ENCODE measurements around the gene ENTPD6. TPM values are rescaled to one million over a fixed set of nuclear protein-coding genes. Genes with fewer than 3 reads are reported as not detected.

Gene ENTPD6
- total and polyA plus RNA-seq, 2 donors (not counting 1 experiment from before 2014, with no cell fraction given): 64.4 to 79.8 TPM

DNA sequence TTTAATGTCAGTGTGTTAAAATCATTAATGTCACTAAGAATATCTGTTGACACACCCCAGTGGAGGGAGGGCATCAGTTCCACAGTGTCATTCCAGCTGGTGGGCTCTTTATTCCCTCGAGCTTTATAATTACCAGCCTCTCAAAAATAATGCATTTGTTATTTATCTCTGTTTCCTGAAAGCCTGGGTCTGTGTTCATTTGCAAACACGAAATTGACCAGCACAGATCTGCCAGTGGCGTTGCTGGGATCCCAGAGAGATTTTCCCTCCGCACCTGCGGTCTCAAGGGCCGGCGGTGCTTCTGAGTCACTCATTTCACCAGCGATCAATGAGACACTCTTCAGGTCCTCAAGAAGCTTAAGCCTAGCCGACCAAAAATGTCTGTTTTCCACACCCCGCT is 46.7 kb downstream of the ENTPD6 start:
- Mint-ChIP-seq H3K27ac (no peak overlapping the region), H3K27me3 (peaks cover 33% of the 10 kb centered on the region), H3K9me3 (ENCODE audit: insufficient read depth) (peaks cover 6% of the 10 kb centered on the region), H3K4me1 (peaks cover 12% of the 10 kb centered on the region), H3K4me3 (no peak overlapping the region)
- no peak overlapping the region for H3K4me2 ChIP-seq (replicated peaks; ENCODE audit: low read depth, low read length, poor library complexity, severe bottlenecking)
- peaks cover 11% of the 10 kb centered on the region in 2 donors for H3K4me1 ChIP-seq (ENCODE audit: control insufficient read depth in 2 of 2, insufficient read depth in 2 of 2, low read length in 2 of 2)
- ChIA-PET POLR2A (no interaction called here), CTCF (no interaction called here)
- no peaks in the 10 kb centered on the region for H3K36me3 ChIP-seq (replicated peaks in 1 of 2; ENCODE audit: control extremely low read depth in 1 of 2, control insufficient read depth in 1 of 2, extremely low read depth in 1 of 2, insufficient read depth in 2 of 2, low read length in 1 of 2)
- no peak for ATAC-seq (ENCODE audit: low read depth)
- H3K27me3 ChIP-seq (replicated peaks in 1 of 4; ENCODE audit: control extremely low read depth in 1 of 4, control insufficient read depth in 3 of 4, insufficient read depth in 4 of 4, low read length in 3 of 4): peaks cover 0 to 16% (median 3%) of the 10 kb centered on the region in 4 experiments
- intact Hi-C loops (cut with micrococcal nuclease): no loop called here
- H3K4me3 ChIP-seq (ENCODE audit: control extremely low read depth in 1 of 5, extremely low read depth in 1 of 5, insufficient read depth in 1 of 5, low read depth in 2 of 5, low read length in 4 of 5): no peak overlapping the region
- H3K9me3 ChIP-seq (ENCODE audit: control extremely low read depth in 1 of 3, control insufficient read depth in 2 of 3, insufficient read depth in 1 of 3, low read length in 2 of 3): peaks cover 0 to 5% (median 0%) of the 10 kb centered on the region in 3 donors
- H2AFZ ChIP-seq (ENCODE audit: insufficient read depth, low read depth, low read length, poor library complexity, severe bottlenecking): no peak overlapping the region
- 95% methylated on average over 10 of the region's 10 CpGs for WGBS (ENCODE audit: insufficient coverage)
- TF ChIP-seq EZH2 (IDR thresholded peaks at IDR 0.05; ENCODE audit: borderline replicate concordance, insufficient read depth, low read depth, low read length, poor library complexity, severe bottlenecking): no peak
- TF ChIP-seq, protein P1, sequence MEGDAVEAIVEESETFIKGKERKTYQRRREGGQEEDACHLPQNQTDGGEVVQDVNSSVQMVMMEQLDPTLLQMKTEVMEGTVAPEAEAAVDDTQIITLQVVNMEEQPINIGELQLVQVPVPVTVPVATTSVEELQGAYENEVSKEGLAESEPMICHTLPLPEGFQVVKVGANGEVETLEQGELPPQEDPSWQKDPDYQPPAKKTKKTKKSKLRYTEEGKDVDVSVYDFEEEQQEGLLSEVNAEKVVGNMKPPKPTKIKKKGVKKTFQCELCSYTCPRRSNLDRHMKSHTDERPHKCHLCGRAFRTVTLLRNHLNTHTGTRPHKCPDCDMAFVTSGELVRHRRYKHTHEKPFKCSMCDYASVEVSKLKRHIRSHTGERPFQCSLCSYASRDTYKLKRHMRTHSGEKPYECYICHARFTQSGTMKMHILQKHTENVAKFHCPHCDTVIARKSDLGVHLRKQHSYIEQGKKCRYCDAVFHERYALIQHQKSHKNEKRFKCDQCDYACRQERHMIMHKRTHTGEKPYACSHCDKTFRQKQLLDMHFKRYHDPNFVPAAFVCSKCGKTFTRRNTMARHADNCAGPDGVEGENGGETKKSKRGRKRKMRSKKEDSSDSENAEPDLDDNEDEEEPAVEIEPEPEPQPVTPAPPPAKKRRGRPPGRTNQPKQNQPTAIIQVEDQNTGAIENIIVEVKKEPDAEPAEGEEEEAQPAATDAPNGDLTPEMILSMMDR (IDR thresholded peaks at IDR 0.05): no peak
- no peaks in the 10 kb centered on the region for H4K20me1 ChIP-seq (ENCODE audit: control insufficient read depth, insufficient read depth, low read length, poor library complexity, severe bottlenecking)
- H3K27ac ChIP-seq (ENCODE audit: low read length in 2 of 2): no peak overlapping the region
- no peak overlapping the region for H3K9ac ChIP-seq (ENCODE audit: low read length)
- peaks cover 5% of the 10 kb centered on the region for H3K79me2 ChIP-seq (ENCODE audit: control insufficient read depth, insufficient read depth, low read length)
- no peak for DNase-seq

DNA sequence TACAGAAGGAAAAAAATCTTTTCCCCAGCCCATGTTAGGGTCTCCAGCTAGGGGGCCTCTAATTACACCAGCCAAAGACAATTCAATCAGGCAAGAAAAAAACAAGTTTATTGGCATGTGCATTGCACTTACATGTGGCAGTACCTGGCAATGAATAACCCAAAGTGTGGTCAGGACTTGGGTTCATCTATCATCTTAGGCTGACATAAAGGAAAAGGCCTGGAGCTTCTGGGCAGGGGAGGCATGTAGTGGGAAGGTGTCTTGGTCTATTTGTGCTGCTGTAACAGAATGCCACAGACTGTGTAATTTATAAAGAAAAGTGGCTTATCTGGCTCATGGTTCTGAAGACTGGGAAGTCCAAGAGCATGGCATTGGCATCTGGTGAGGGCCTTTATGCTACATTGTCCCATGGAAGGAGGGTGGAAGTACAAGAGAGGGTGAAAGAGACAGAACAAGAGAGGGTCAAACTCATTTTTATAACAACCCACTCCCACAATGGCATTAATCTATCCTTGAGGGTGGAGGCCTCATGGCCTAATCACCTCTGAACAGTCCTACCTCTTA is 48.0 kb downstream of the ENTPD6 start:
- POLR2A ChIA-PET: no interaction called here
- DNase-seq (no peak), ATAC-seq (ENCODE audit: low read depth) (no peak)
- Mint-ChIP-seq H3K27me3 (peaks cover 26% of the 10 kb centered on the region), H3K4me1 (peaks cover 17% of the 10 kb centered on the region), H3K27ac (no peak overlapping the region), H3K9me3 (ENCODE audit: insufficient read depth) (peaks cover 6% of the 10 kb centered on the region), H3K4me3 (no peak overlapping the region)
- H3K4me3 ChIP-seq (ENCODE audit: control extremely low read depth in 1 of 5, extremely low read depth in 1 of 5, insufficient read depth in 1 of 5, low read depth in 2 of 5, low read length in 4 of 5): no peak overlapping the region
- peaks cover 0 to 11% (median 3%) of the 10 kb centered on the region in 4 experiments for H3K27me3 ChIP-seq (replicated peaks in 1 of 4; ENCODE audit: control extremely low read depth in 1 of 4, control insufficient read depth in 3 of 4, insufficient read depth in 4 of 4, low read length in 3 of 4)
- H3K4me2 ChIP-seq (replicated peaks; ENCODE audit: low read depth, low read length, poor library complexity, severe bottlenecking): no peak overlapping the region
- no peaks in the 10 kb centered on the region for H3K36me3 ChIP-seq (replicated peaks in 1 of 2; ENCODE audit: control extremely low read depth in 1 of 2, control insufficient read depth in 1 of 2, extremely low read depth in 1 of 2, insufficient read depth in 2 of 2, low read length in 1 of 2)
- intact Hi-C loops (cut with micrococcal nuclease): no loop called here
- TF ChIP-seq, protein P1 (IDR thresholded peaks at IDR 0.05): no peak
- TF ChIP-seq EZH2 (IDR thresholded peaks at IDR 0.05; ENCODE audit: borderline replicate concordance, insufficient read depth, low read depth, low read length, poor library complexity, severe bottlenecking): no peak
- peaks cover 0 to 5% (median 0%) of the 10 kb centered on the region in 3 donors for H3K9me3 ChIP-seq (ENCODE audit: control extremely low read depth in 1 of 3, control insufficient read depth in 2 of 3, insufficient read depth in 1 of 3, low read length in 2 of 3)
- CTCF ChIA-PET: no interaction called here
- no peak overlapping the region for H3K9ac ChIP-seq (ENCODE audit: low read length)
- H2AFZ ChIP-seq (ENCODE audit: insufficient read depth, low read depth, low read length, poor library complexity, severe bottlenecking): no peak overlapping the region
- peaks cover 12 to 14% of the 10 kb centered on the region in 2 donors for H3K4me1 ChIP-seq (ENCODE audit: control insufficient read depth in 2 of 2, insufficient read depth in 2 of 2, low read length in 2 of 2)
- H3K79me2 ChIP-seq (ENCODE audit: control insufficient read depth, insufficient read depth, low read length): peaks cover 15% of the 10 kb centered on the region
- no peaks in the 10 kb centered on the region for H4K20me1 ChIP-seq (ENCODE audit: control insufficient read depth, insufficient read depth, low read length, poor library complexity, severe bottlenecking)
- no peak overlapping the region for H3K27ac ChIP-seq (ENCODE audit: low read length in 2 of 2)

All from B cell (primary cell).